ENCODE results near the gene ZNF79. TPM values are rescaled to one million over a fixed set of nuclear protein-coding genes. Genes with fewer than 3 reads are reported as not detected.

Gene ZNF79
- total RNA-seq, 2 donors from 2014 or later: 14.3 to 14.5 TPM

DNA sequence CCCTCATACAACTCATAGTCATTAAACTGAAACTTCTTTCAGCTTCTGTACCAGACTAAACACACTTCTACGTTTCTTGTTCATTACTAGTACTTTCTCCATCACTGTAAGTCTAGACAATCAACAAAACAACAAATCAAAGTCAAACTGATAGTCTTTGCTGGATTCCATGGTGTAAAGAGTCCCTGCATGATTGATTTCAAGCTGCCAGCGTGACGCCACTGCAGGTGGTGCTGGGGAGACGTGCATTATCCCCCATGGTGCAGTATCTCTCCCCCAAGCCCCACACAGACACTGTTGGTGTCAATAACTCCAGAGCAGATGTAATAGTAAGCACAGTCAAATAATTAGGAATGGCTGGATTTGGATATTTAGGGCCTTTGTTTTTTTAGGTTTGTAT, 37.9 kb upstream of the ZNF79 start:
- WGBS: 84% methylated on average over 4 of the region's 4 CpGs
- Histone ChIP-seq H3K4me3 (no peak overlapping the region), H3K4me1 (replicated peaks) (no peaks in the 10 kb centered on the region)

DNA sequence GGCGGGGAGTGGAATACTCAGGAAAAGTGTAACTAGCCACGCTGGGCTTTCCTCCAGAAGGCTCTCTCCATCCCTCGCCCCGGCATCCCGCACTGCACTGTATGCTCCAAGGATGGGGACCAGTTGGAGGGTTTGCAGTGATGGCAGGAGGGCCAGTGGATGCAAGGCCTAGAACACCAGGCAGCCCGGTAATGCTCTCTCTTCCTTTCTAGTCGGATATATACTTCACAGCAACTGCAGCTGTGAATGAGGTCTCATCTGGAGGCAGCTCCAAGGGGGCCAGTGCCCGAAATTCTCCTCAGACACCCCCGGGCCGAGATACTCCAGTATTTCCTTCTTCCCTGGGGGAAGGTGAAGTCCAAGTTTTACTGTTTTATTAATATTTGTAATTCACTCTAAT, 37.2 kb upstream of the ZNF79 start:
- TF ChIP-seq POLR2A (IDR thresholded peaks at IDR 0.05): no peak
- TF ChIP-seq, protein P1, sequence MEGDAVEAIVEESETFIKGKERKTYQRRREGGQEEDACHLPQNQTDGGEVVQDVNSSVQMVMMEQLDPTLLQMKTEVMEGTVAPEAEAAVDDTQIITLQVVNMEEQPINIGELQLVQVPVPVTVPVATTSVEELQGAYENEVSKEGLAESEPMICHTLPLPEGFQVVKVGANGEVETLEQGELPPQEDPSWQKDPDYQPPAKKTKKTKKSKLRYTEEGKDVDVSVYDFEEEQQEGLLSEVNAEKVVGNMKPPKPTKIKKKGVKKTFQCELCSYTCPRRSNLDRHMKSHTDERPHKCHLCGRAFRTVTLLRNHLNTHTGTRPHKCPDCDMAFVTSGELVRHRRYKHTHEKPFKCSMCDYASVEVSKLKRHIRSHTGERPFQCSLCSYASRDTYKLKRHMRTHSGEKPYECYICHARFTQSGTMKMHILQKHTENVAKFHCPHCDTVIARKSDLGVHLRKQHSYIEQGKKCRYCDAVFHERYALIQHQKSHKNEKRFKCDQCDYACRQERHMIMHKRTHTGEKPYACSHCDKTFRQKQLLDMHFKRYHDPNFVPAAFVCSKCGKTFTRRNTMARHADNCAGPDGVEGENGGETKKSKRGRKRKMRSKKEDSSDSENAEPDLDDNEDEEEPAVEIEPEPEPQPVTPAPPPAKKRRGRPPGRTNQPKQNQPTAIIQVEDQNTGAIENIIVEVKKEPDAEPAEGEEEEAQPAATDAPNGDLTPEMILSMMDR (IDR thresholded peaks at IDR 0.05): no peak
- no peak for TF ChIP-seq POLR2AphosphoS5 (IDR thresholded peaks at IDR 0.05)
- H3K4me3 ChIP-seq: no peak overlapping the region
- no peaks in the 10 kb centered on the region for H3K27me3 ChIP-seq (replicated peaks; ENCODE audit: insufficient read depth)
- no peak overlapping the region for H3K27ac ChIP-seq
- H3K36me3 ChIP-seq: no peaks in the 10 kb centered on the region
- no peak for DNase-seq (ENCODE audit: low spot score)
- no peaks in the 10 kb centered on the region for H3K4me1 ChIP-seq (replicated peaks)
- no peaks in the 10 kb centered on the region for H3K9me3 ChIP-seq
- 93% methylated on average over 10 of the region's 10 CpGs for WGBS
- intact Hi-C loops (cut with DNase I): no loop called here

More for the DNA sequence above, 37.9 kb upstream of the ZNF79 start:
- Histone ChIP-seq H3K36me3 (no peaks in the 10 kb centered on the region), H3K9me3 (no peaks in the 10 kb centered on the region), H3K27me3 (replicated peaks; ENCODE audit: insufficient read depth) (no peaks in the 10 kb centered on the region), H3K27ac (no peak overlapping the region)
- intact Hi-C loops (cut with DNase I): no loop called here
- no peak for DNase-seq (ENCODE audit: low spot score)
- TF ChIP-seq, protein P1 (IDR thresholded peaks at IDR 0.05): no peak
- TF ChIP-seq POLR2AphosphoS5 (IDR thresholded peaks at IDR 0.05): no peak
- no peak for TF ChIP-seq POLR2A (IDR thresholded peaks at IDR 0.05)

DNA sequence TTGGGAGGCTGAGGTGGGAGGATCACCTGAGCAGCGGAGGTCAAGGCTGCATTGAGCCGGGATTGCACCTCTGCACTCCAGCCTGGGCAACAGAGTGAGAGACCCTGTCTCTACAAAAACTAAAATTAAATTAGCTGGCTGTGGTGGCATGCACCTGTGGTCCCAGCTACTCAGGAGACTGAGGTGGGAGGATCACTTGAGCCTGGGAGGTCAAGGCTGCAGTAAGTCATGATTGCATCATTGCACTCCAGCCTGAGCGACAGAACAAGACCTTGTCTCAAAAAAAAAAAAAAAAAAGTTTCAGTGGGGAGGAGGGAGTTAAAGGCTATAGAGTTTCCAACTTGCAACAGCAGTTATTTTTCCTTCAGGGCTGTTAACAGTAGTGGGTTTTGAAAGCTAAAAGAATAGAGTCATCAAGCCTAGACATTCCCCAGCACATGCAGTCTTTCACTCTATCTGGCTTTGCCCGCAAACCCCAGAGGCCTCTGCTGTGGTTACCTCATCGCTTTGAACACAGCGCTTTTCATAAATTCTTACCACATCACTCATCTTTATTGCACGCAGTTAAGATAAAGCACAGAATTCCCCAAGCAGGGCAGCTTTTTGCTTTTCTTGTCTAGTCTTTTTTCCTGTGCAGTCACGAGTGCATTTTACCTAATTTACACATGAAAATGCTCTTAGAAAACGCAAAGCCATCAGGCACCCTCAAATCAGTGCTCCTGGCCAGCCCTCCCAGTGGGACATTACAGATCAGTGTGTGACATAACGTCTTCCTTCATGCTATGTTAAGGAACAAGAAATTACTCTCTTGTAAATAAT, 35.9 kb upstream of the ZNF79 start:
- no peak for DNase-seq (ENCODE audit: low spot score)
- WGBS: 30% methylated on average over 10 of the region's 10 CpGs

DNA sequence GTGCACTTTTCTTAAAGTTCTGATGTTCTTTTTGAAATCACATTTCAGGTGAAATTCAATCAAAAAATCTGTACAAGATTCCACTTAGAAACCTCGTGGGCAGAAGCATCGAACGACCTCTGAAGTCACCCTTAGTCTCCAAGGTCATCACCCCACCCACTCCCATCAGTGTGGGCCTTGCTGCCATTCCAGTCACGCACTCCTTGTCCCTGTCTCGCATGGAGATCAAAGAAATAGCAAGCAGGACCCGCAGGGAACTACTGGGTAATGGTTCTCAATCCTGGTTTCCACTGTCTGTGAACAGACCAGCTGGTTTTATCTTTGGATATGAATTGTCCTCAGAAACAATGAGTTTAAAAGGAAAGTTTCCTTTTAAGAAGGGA, 35.3 kb upstream of the ZNF79 start:
- no peak overlapping the region for H3K27ac ChIP-seq
- no peak overlapping the region for H3K4me3 ChIP-seq
- TF ChIP-seq POLR2A (IDR thresholded peaks at IDR 0.05) (no peak), POLR2AphosphoS5 (IDR thresholded peaks at IDR 0.05) (no peak)
- TF ChIP-seq, protein P1 (IDR thresholded peaks at IDR 0.05): no peak
- H3K9me3 ChIP-seq: no peaks in the 10 kb centered on the region
- no peaks in the 10 kb centered on the region for H3K36me3 ChIP-seq
- no peak for DNase-seq (ENCODE audit: low spot score)
- H3K27me3 ChIP-seq (replicated peaks; ENCODE audit: insufficient read depth): no peaks in the 10 kb centered on the region
- 46% methylated on average over 6 of the region's 6 CpGs for WGBS
- no peaks in the 10 kb centered on the region for H3K4me1 ChIP-seq (replicated peaks)
- intact Hi-C loops (cut with DNase I): no loop called here

More for the DNA sequence above, 35.9 kb upstream of the ZNF79 start:
- intact Hi-C loops (cut with DNase I): no loop called here
- Histone ChIP-seq H3K27ac (no peak overlapping the region), H3K36me3 (no peaks in the 10 kb centered on the region), H3K27me3 (replicated peaks; ENCODE audit: insufficient read depth) (no peaks in the 10 kb centered on the region), H3K4me3 (no peak overlapping the region), H3K4me1 (replicated peaks) (no peaks in the 10 kb centered on the region), H3K9me3 (no peaks in the 10 kb centered on the region)
- no peak for TF ChIP-seq POLR2AphosphoS5 (IDR thresholded peaks at IDR 0.05)

DNA sequence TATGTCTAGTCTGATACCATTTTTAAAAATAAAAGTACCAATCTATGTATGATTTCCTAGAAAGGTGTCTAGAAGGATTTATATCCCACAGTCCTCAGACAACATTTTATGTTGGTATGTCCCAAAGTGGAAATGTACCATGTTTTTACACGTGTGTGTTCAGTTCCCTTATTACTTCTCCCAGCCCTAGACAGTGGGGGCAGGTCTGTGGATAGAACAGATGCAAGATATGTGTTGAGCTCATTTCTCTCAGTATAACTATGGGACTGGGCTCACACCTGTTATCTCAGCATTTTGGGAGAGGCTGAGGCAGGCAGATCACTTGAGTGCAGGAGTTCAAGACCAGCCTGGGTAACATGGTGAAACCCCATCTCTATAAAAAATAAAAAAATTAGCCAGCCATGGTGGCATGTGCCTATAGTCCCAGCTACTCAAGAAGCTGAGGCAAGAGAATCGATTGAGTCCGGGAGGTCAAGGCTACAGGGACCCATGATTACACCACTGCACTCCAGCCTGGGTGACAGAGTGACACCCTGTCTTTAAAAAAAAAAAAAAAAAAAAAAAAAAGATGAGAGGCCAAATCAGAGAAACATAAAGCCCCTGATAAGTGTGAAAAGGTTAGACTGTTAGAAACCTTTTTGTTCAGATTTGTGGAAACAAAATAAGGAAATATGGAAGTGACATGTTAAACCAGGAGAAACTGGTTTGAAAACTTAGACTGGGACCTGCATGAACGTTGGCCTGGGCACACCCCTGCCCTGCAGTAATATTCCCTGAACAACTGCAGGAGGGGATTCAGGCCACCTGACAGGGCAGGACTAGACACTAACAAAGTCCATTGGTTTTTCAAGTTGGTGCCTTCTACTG, 34.6 kb upstream of the ZNF79 start:
- H3K4me1 ChIP-seq (replicated peaks): no peaks in the 10 kb centered on the region
- 75% methylated on average over 4 of the region's 4 CpGs for WGBS
- intact Hi-C loops (cut with DNase I): no loop called here
- no peaks in the 10 kb centered on the region for H3K36me3 ChIP-seq
- H3K27ac ChIP-seq: no peak overlapping the region
- TF ChIP-seq, protein P1 (IDR thresholded peaks at IDR 0.05): no peak
- no peak for TF ChIP-seq POLR2AphosphoS5 (IDR thresholded peaks at IDR 0.05)
- no peak for TF ChIP-seq POLR2A (IDR thresholded peaks at IDR 0.05)
- H3K27me3 ChIP-seq (replicated peaks; ENCODE audit: insufficient read depth): no peaks in the 10 kb centered on the region
- DNase-seq (ENCODE audit: low spot score): no peak
- no peak overlapping the region for H3K4me3 ChIP-seq
- H3K9me3 ChIP-seq: no peaks in the 10 kb centered on the region

All from prostate gland (tissue), 2 donors.